ENCODE data around the gene SLC4A11. TPM values are rescaled to one million over a fixed set of nuclear protein-coding genes. Genes with fewer than 3 reads are reported as not detected.

SLC4A11 gene
- total RNA-seq, 1 donor from 2014 or later: 20.0 TPM

Other genes starting within 250 kb of the SLC4A11 start
- gene GNRH2, start 195.6 kb downstream of the SLC4A11 start, total RNA-seq: not detected
- gene MRPS26, start 193.1 kb downstream of the SLC4A11 start, total RNA-seq: 36.5 TPM
- gene OXT, start 167.6 kb downstream of the SLC4A11 start, total RNA-seq: not detected
- gene AVP, start 154.5 kb downstream of the SLC4A11 start, total RNA-seq: not detected
- gene FASTKD5, start 79.3 kb downstream of the SLC4A11 start, total RNA-seq: 7.6 TPM
- gene UBOX5, start 79.3 kb downstream of the SLC4A11 start, total RNA-seq: 3.7 TPM
- 1.3 TPM for gene LZTS3, start 65.6 kb downstream of the SLC4A11 start, total RNA-seq
- gene DDRGK1, start 34.5 kb downstream of the SLC4A11 start, total RNA-seq: 47.8 TPM
- 60.6 TPM for gene ITPA, start 29.7 kb downstream of the SLC4A11 start, total RNA-seq
- gene DNAAF9, start 168.5 kb upstream of the SLC4A11 start, total RNA-seq: 6.3 TPM
- gene ATRN, start 231.8 kb upstream of the SLC4A11 start, total RNA-seq: 14.7 TPM